H1 (cell line): ENCODE measurements around the gene LGALSL. TPM values are rescaled to one million over a fixed set of nuclear protein-coding genes. Genes with fewer than 3 reads are reported as not detected.

Experiments used
- CTCF ChIA-PET: fragments of 300-600 bp; sonication (Branson Sonifier 250); formaldehyde crosslinking; loops from one replicate; lab custom pipeline; 2021; ENCODE audit not compliant: partially characterized antibody; lab: Charles Lee
- POLR2A ChIA-PET: fragments of 300-600 bp; sonication (Branson Sonifier 250); formaldehyde crosslinking; loops from one replicate; lab custom pipeline; 2021; ENCODE audit warnings: inconsistent platforms; ENCODE audit not compliant: partially characterized antibody; lab: Charles Lee
- DNase-seq, 2 experiments: peaks; one replicate each; pipeline versions ENCODE4 v3.0.0 to v3.0.0-alpha.2; 2010 to 2022; ENCODE audit warnings: low spot score in 2 of 2, low read depth in 1 of 2, mixed read lengths in 1 of 2
- FAIRE-seq: peaks from 2 replicates; lab custom pipeline; 2011; peaks lifted over from hg19 to GRCh38; lab: Jason Lieb, UNC
- H2AFZ ChIP-seq: 2 replicates; pipeline ENCODE4 v1.8.1; 2012; ENCODE audit warnings: low read length, inconsistent platforms
- H2AK5ac ChIP-seq: 2 replicates; pipeline ENCODE4 v1.6.1; 2013; ENCODE audit warnings: low read depth, low read length
- H2BK120ac ChIP-seq: replicated peaks from 2 replicates; pipeline ENCODE3; 2013; ENCODE audit warnings: low read depth, low read length, inconsistent platforms
- H2BK12ac ChIP-seq: 2 replicates; pipeline ENCODE4 v1.6.1; 2013; ENCODE audit warnings: low read depth, low read length
- H2BK15ac ChIP-seq: 2 replicates; pipeline ENCODE4 v1.6.1; 2013; ENCODE audit warnings: low read length
- H2BK20ac ChIP-seq: 2 replicates; pipeline ENCODE4 v1.6.1; 2013; ENCODE audit warnings: low read length
- H2BK5ac ChIP-seq: 2 replicates; pipeline ENCODE4 v1.6.1; 2013; ENCODE audit warnings: low read depth, low read length
- H3K14ac ChIP-seq: 2 replicates; pipeline ENCODE4 v1.6.1; 2013; ENCODE audit warnings: inconsistent platforms; ENCODE audit not compliant: insufficient read length
- H3K18ac ChIP-seq: 2 replicates; pipeline ENCODE4 v1.6.1; 2013; ENCODE audit warnings: low read length; ENCODE audit errors: extremely low read depth
- H3K23ac ChIP-seq: 2 replicates; pipeline ENCODE4 v1.6.1; 2013; ENCODE audit warnings: inconsistent platforms; ENCODE audit not compliant: insufficient read length
- H3K23me2 ChIP-seq: 2 replicates; pipeline ENCODE4 v1.6.1; 2013; ENCODE audit warnings: low read depth, low read length
- H3K27ac ChIP-seq: 2 replicates; pipeline ENCODE4 v1.6.1; 2011; ENCODE audit warnings: low read depth, low read length, inconsistent platforms
- H3K27me3 ChIP-seq, 4 experiments: replicated peaks in 1 of 4; 1 replicate in 1 of 4; 2 replicates in 3 of 4; pipeline versions ENCODE4 v1.6.1 to v1.8.1; 2011 to 2013; ENCODE audit warnings: low read length in 3 of 4, mild to moderate bottlenecking in 3 of 4, inconsistent platforms in 2 of 4, mixed read lengths in 2 of 4, moderate library complexity in 1 of 4; ENCODE audit not compliant: control insufficient read depth in 3 of 4, insufficient read depth in 3 of 4; ENCODE audit errors: extremely low read depth in 1 of 4
- H3K36me3 ChIP-seq, 4 experiments: 2 replicates each; pipeline versions ENCODE4 v1.6.1 to v1.8.1; 2011 to 2013; ENCODE audit warnings: mild to moderate bottlenecking in 4 of 4, low read length in 3 of 4, moderate library complexity in 2 of 4, control low read depth in 1 of 4, inconsistent platforms in 1 of 4; ENCODE audit not compliant: insufficient read depth in 4 of 4, control insufficient read depth in 2 of 4
- H3K4ac ChIP-seq: replicated peaks from 2 replicates; pipeline ENCODE3; 2013; ENCODE audit warnings: low read length, low read depth, mixed read lengths, inconsistent platforms; ENCODE audit not compliant: insufficient read length
- H3K4me1 ChIP-seq, 4 experiments: replicated peaks in 1 of 4; 1 replicate in 1 of 4; 2 replicates in 3 of 4; pipeline versions ENCODE4 v1.6.1 to v1.8.1; 2011 to 2013; ENCODE audit warnings: low read length in 3 of 4, inconsistent platforms in 2 of 4, mixed read lengths in 1 of 4; ENCODE audit not compliant: insufficient read depth in 4 of 4, control insufficient read depth in 3 of 4
- H3K4me2 ChIP-seq, 2 experiments: 2 replicates each; pipeline versions ENCODE4 v1.6.1 to v1.8.1; 2011 to 2013; ENCODE audit warnings: low read depth in 2 of 2, low read length in 2 of 2, control low read depth in 1 of 2, inconsistent platforms in 1 of 2, mild to moderate bottlenecking in 1 of 2; ENCODE audit not compliant: insufficient read depth in 1 of 2
- H3K4me3 ChIP-seq, 4 experiments: fragments of 200-600, 300-600 bp in 1 of 4; sonication (generic), shearing (Covaris generic), sonication (Bioruptor Twin) in 1 of 4; 2 replicates each; pipeline versions ENCODE4 v1.5.1 to v1.8.1; 2011 to 2016; ENCODE audit warnings: low read length in 4 of 4, low read depth in 3 of 4, control low read depth in 2 of 4, inconsistent platforms in 2 of 4, mild to moderate bottlenecking in 2 of 4, mixed read lengths in 1 of 4, moderate library complexity in 1 of 4; ENCODE audit not compliant: insufficient read depth in 2 of 4; ENCODE audit errors: extremely low read depth in 1 of 4
- H3K56ac ChIP-seq: replicated peaks from 2 replicates; pipeline ENCODE3; 2013; ENCODE audit warnings: low read depth, mild to moderate bottlenecking, mixed read lengths, low read length, inconsistent platforms; ENCODE audit not compliant: insufficient read length
- H3K79me1 ChIP-seq: 2 replicates; pipeline ENCODE4 v1.6.1; 2013; ENCODE audit warnings: low read depth, low read length, control low read depth
- H3K79me2 ChIP-seq, 2 experiments: 2 replicates each; pipeline versions ENCODE4 v1.6.1 to v1.8.1; 2012 to 2013; ENCODE audit warnings: low read length in 2 of 2, mild to moderate bottlenecking in 2 of 2, inconsistent platforms in 1 of 2; ENCODE audit not compliant: insufficient read depth in 2 of 2, control insufficient read depth in 1 of 2
- H3K9ac ChIP-seq, 4 experiments: replicated peaks in 1 of 4; 1 replicate in 1 of 4; 2 replicates in 3 of 4; pipeline versions ENCODE4 v1.6.1 to v1.8.1; 2011 to 2013; ENCODE audit warnings: low read depth in 3 of 4, low read length in 3 of 4, control low read depth in 2 of 4, mild to moderate bottlenecking in 2 of 4, moderate library complexity in 2 of 4, inconsistent platforms in 1 of 4; ENCODE audit errors: extremely low read depth in 1 of 4
- H3K9me3 ChIP-seq, 2 experiments: 2 replicates each; pipeline versions ENCODE4 v1.6.1 to v1.8.1; 2012 to 2013; ENCODE audit warnings: mild to moderate bottlenecking in 2 of 2, moderate library complexity in 2 of 2, control low read depth in 1 of 2, inconsistent platforms in 1 of 2, low read depth in 1 of 2, low read length in 1 of 2, mixed read lengths in 1 of 2; ENCODE audit not compliant: insufficient read depth in 2 of 2
- H4K20me1 ChIP-seq, 2 experiments: replicated peaks in 1 of 2; 2 replicates each; pipeline versions ENCODE3 to v1.8.1; 2011 to 2013; ENCODE audit warnings: inconsistent platforms in 2 of 2, low read length in 2 of 2, mild to moderate bottlenecking in 1 of 2; ENCODE audit not compliant: insufficient read depth in 2 of 2, control insufficient read depth in 1 of 2
- H4K5ac ChIP-seq: 2 replicates; pipeline ENCODE4 v1.6.1; 2013; ENCODE audit warnings: low read length, low read depth, mixed read lengths, inconsistent platforms; ENCODE audit not compliant: insufficient read length
- H4K8ac ChIP-seq: 2 replicates; pipeline ENCODE4 v1.8.0; 2013; ENCODE audit warnings: mild to moderate bottlenecking, moderate library complexity, low read length, inconsistent platforms; ENCODE audit not compliant: insufficient read depth; ENCODE audit errors: extremely low read depth
- H4K91ac ChIP-seq: replicated peaks from 2 replicates; pipeline ENCODE3; 2013; ENCODE audit warnings: low read length, mixed read lengths, inconsistent platforms; ENCODE audit not compliant: insufficient read length
- BCL11A ChIP-seq, 2 experiments: IDR thresholded peaks; one replicate each; pipeline ENCODE4 v1.6.1; 2011; ENCODE audit warnings: low read depth in 2 of 2, low read length in 2 of 2, mild to moderate bottlenecking in 2 of 2
- CHD2 ChIP-seq: IDR thresholded peaks from 2 replicates; pipeline ENCODE4 v1.6.1; 2012; ENCODE audit warnings: low read length, improper control_type of control experiment
- HDAC6 ChIP-seq: IDR thresholded peaks from one replicate; pipeline ENCODE4 v1.7.1; 2012; ENCODE audit warnings: low read depth, mild to moderate bottlenecking, inconsistent platforms, low read length, moderate library complexity
- JUN ChIP-seq: IDR thresholded peaks from 2 replicates; pipeline ENCODE4 v1.6.1; 2011; ENCODE audit warnings: low read depth, mild to moderate bottlenecking, improper control_type of control experiment, low read length
- KDM1A ChIP-seq: fragments of 200-600, 300-600 bp; sonication (generic); IDR thresholded peaks from 2 replicates; pipeline ENCODE4 v1.7.1; 2016; ENCODE audit warnings: mild to moderate bottlenecking, low read length, borderline replicate concordance
- MAFK ChIP-seq: IDR thresholded peaks from 2 replicates; pipeline ENCODE4 v1.6.1; 2012; ENCODE audit warnings: low read depth, mild to moderate bottlenecking, improper control_type of control experiment, low read length
- NRF1 ChIP-seq: IDR thresholded peaks from 2 replicates; pipeline ENCODE4 v1.6.1; 2011; ENCODE audit warnings: mild to moderate bottlenecking, low read depth, low read length, improper control_type of control experiment
- RBBP5 ChIP-seq: IDR thresholded peaks from 2 replicates; pipeline ENCODE4 v1.7.1; 2012; ENCODE audit warnings: low read depth, mild to moderate bottlenecking, inconsistent platforms, low read length, moderate library complexity, borderline replicate concordance
- RXRA ChIP-seq: IDR thresholded peaks from 2 replicates; pipeline ENCODE4 v1.6.1; 2011; ENCODE audit warnings: low read depth, mild to moderate bottlenecking, low read length, moderate library complexity; ENCODE audit not compliant: insufficient read depth
- SRF ChIP-seq: IDR thresholded peaks from 2 replicates; pipeline ENCODE4 v1.6.1; 2011; ENCODE audit warnings: mild to moderate bottlenecking, low read depth, low read length, moderate library complexity
- SUZ12 ChIP-seq: fragments of 200-600 bp; sonication (generic); IDR thresholded peaks from 2 replicates; pipeline ENCODE4 v1.6.1; 2012; ENCODE audit warnings: mild to moderate bottlenecking, inconsistent platforms, low read length, moderate library complexity, mixed read lengths
- ZNF274 ChIP-seq: IDR thresholded peaks from 2 replicates; pipeline ENCODE4 v1.7.0; 2012; ENCODE audit warnings: low read length, borderline replicate concordance; ENCODE audit errors: extremely low read depth
- WGBS, 2 experiments: shearing (Covaris generic) in 1 of 2; methylation state at CpG; one replicate each; pipeline versions ENCODE4 v1.1.6 to v1.1.7; 2013 to 2015; ENCODE audit warnings: low lambda C conversion rate in 2 of 2, mixed read lengths in 2 of 2, inconsistent platforms in 1 of 2, low coverage in 1 of 2, missing lambda C conversion rate in 1 of 2; ENCODE audit not compliant: insufficient replicate concordance in 2 of 2, insufficient coverage in 1 of 2, insufficient read length in 1 of 2; ENCODE audit errors: extremely low coverage in 1 of 2, missing lambda C conversion rate in 1 of 2; 5-methylcytosine and 5-hydroxymethylcytosine counted together
- polyA plus RNA-seq, 7 experiments: library from polyadenylated mRNA; depleted of rRNA in 3 of 7; stranded (reverse) in 5 of 7; unstranded in 2 of 7; fragments of >200 nt in 5 of 7; fragments of 200-250 nt in 2 of 7; gene quantifications; 1 replicate in 5 of 7; 2 replicates in 1 of 7; 4 replicates in 1 of 7; pipeline versions ENCODE4 v1.2.1 to v1.2.3, GENCODE V29; 2011 to 2013; ENCODE audit warnings: missing spikeins in 2 of 7, mixed read lengths in 2 of 7
- total RNA-seq: library from RNA; stranded (reverse); fragmentation: NEBNext Ultra II Directional; extraction: Animal tissue kit (Norgen Biotek cat#: 25700); gene quantifications from 2 replicates; pipeline ENCODE4 v1.2.1, GENCODE V29; 2021

Gene LGALSL
- total and polyA plus RNA-seq, 2 of the 8 experiments (the other 6 are each of a cell fraction or from before 2014, with no cell fraction given) = 13.6 to 32.3 TPM

GRCh38 chr2:64467096-64467843, 13.3 kb downstream of the LGALSL start:
- no peak for FAIRE-seq
- no peak overlapping the region for H3K56ac ChIP-seq

More at GRCh38 chr2:64467096-64467843, 13.3 kb downstream of the LGALSL start:
- WGBS, 2 experiments = 95% methylated on average over 8 of the region's 8 CpGs; no CpG with 5 or more reads in 1 of the 2 experiments
- H2BK5ac ChIP-seq = no peak overlapping the region
- H3K27me3 ChIP-seq = no peaks in the 10 kb centered on the region
- no peaks in the 10 kb centered on the region for H3K79me1 ChIP-seq
- H3K4me3 ChIP-seq = no peak overlapping the region
- H4K8ac ChIP-seq = no peak overlapping the region
- H3K4ac ChIP-seq = no peak overlapping the region
- no peaks in the 10 kb centered on the region for H3K36me3 ChIP-seq
- no peak overlapping the region for H3K23ac ChIP-seq
- H3K27ac ChIP-seq = no peak overlapping the region
- H2BK12ac ChIP-seq = no peak overlapping the region; the same call in 1 of the 2 replicates
- no peaks in the 10 kb centered on the region for H3K9me3 ChIP-seq
- H4K5ac ChIP-seq = no peak overlapping the region
- no peaks in the 10 kb centered on the region for H3K79me2 ChIP-seq
- H2AK5ac ChIP-seq = no peak overlapping the region
- H3K4me1 ChIP-seq = peaks cover 0 to 5% (median 1%) of the 10 kb centered on the region in 4 experiments; a peak in 2 of 7 replicates
- POLR2A ChIA-PET = no interaction called here
- no peak overlapping the region for H3K14ac ChIP-seq
- H4K20me1 ChIP-seq = no peaks in the 10 kb centered on the region
- no peak overlapping the region for H2AFZ ChIP-seq
- H3K4me2 ChIP-seq = no peak overlapping the region
- H3K23me2 ChIP-seq = no peaks in the 10 kb centered on the region
- no peak for DNase-seq
- CTCF ChIA-PET = interaction anchor here (1.0 to 2.3 kb wide), 6 partner anchors 8 to 155 kb away, joined by 3 to 12 read pairs (median 6); no protein-coding TSS in a partner anchor
- H4K91ac ChIP-seq = no peak overlapping the region
- no peak overlapping the region for H2BK120ac ChIP-seq
- H3K18ac ChIP-seq = no peak overlapping the region
- peak overlapping the region; percentile 44; the same call in 1 of the 2 replicates for H2BK20ac ChIP-seq
- H2BK15ac ChIP-seq = no peak overlapping the region
- no peak for TF ChIP-seq ZNF274
- no peak for TF ChIP-seq MAFK
- no peak for TF ChIP-seq BCL11A (IDR thresholded peaks at IDR 0.05; ENCODE audit: low read depth in 2 of 2, low read length in 2 of 2)
- TF ChIP-seq RXRA = no peak
- no peak for TF ChIP-seq SRF
- TF ChIP-seq SUZ12 = no peak
- no peak for TF ChIP-seq NRF1
- TF ChIP-seq CHD2 = no peak
- no peak for TF ChIP-seq RBBP5
- no peak for TF ChIP-seq JUN
- no peak for TF ChIP-seq HDAC6
- TF ChIP-seq KDM1A = no peak
- no peak overlapping the region for H3K9ac ChIP-seq
